OCI-LY7 (cell line): ENCODE results near the gene NARS2.

Source experiments
- CTCF ChIP-seq: fragments of 200-600 bp; sonication (generic); conservative IDR thresholded peaks from 2 replicates; pipeline ENCODE4 v1.5.1; 2014; ENCODE audit warnings: mild to moderate bottlenecking, antibody characterized with exemption, low read length, moderate library complexity, mixed read lengths
- EZH2phosphoT487 ChIP-seq: fragments of 200-600 bp; sonication (generic); IDR thresholded peaks from 2 replicates; pipeline ENCODE4 v1.6.1; 2018; ENCODE audit warnings: low read depth, borderline replicate concordance, mild to moderate bottlenecking, mixed run types, antibody characterized with exemption, low read length, moderate library complexity, mixed read lengths

- TF ChIP-seq CTCF (no peak), EZH2phosphoT487 (no peak)
Measured at GRCh38 chr11:78575478-78575877, 814 bp upstream of the NARS2 start.
